ENCODE data around the gene ZSCAN31.

DNA sequence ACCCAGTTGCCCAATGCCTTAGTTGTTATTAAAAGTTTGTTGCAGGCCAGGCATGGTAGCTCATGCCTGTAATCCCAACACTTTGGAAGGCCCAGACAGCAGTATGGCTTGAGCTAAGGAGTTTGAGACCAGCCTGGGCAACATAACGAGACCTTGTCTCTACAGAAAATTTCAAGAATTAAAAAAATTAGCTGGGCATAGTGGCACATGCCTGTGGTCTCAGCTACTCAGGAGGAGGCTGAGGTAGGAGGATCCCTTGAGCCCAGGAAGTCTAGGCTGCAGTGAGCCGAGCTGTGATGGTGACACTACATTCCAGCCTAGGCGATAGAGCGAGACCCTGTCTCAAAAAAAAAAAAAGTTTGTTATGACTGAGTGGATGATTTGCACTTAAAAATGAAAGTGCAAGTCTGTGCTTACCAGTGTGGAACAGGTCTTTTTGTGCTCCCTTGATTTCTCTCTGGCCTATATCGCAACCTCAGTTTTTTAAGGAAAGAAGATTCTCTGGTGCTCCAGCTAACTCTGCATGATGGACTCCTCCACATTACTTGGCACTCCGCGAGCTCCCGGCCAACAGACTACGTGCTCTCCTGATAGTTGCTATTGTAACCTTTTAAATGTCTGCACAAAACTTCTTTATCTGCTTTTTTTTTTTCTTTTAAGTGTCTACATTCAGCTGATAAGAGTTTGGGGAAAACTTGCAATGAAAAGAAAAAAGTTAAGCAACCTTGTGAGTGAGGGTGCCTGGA lies 35.9 kb upstream of the ZSCAN31 start:
- no peak for TF ChIP-seq EP300 (IDR thresholded peaks at IDR 0.05)
- TF ChIP-seq, protein P1, sequence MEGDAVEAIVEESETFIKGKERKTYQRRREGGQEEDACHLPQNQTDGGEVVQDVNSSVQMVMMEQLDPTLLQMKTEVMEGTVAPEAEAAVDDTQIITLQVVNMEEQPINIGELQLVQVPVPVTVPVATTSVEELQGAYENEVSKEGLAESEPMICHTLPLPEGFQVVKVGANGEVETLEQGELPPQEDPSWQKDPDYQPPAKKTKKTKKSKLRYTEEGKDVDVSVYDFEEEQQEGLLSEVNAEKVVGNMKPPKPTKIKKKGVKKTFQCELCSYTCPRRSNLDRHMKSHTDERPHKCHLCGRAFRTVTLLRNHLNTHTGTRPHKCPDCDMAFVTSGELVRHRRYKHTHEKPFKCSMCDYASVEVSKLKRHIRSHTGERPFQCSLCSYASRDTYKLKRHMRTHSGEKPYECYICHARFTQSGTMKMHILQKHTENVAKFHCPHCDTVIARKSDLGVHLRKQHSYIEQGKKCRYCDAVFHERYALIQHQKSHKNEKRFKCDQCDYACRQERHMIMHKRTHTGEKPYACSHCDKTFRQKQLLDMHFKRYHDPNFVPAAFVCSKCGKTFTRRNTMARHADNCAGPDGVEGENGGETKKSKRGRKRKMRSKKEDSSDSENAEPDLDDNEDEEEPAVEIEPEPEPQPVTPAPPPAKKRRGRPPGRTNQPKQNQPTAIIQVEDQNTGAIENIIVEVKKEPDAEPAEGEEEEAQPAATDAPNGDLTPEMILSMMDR (IDR thresholded peaks at IDR 0.05), result no peak
- no peak for TF ChIP-seq POLR2A (IDR thresholded peaks at IDR 0.05)

Measured in ovary (tissue), 3 donors.